Kidney capillary endothelial cell (primary cell): ENCODE measurements around the gene SPP2.

Experiments
- DNase-seq: peaks from one replicate; pipeline ENCODE4 v3.0.0-alpha.2; 2018; ENCODE audit warnings: low spot score

SPP2 gene

DNA sequence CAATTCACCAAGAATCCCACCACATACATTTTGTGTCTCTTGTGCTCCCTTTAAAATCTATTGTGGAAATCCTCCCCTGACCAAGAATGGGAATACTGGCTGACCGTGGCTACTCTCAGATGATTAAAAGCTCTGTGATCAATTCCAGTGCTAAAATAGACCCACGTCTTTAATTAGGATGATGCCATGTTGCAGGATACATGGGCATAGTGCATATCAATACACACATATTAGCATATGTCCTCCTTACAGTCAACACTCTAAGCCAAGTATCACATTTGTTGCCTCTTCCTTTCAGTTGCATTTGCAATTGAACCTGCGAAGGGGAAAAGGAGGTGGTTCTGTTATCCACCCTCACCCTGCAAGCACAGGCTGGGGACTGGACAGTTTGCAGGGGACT is 41.8 kb downstream of the SPP2 start:
- DNase-seq, result no peak

DNA sequence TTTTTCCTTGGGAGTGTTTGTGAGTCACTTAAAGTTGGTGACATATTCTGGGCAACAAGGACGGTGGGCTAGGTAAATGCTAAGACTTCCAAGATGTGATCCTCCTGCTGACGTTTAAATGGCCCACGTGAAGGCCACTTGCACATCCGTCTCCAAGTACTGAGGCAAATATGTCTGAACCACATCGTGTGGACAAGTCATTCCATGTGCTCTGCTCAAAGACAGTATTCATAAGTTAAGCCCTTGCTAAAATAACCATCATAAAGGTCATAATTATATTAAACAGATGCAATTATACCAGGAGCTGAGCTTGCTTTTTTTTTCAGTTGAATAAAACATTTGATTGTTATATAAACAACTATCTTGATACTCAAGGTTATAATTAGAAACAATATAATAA is 44.8 kb downstream of the SPP2 start:
- DNase-seq, result no peak

DNA sequence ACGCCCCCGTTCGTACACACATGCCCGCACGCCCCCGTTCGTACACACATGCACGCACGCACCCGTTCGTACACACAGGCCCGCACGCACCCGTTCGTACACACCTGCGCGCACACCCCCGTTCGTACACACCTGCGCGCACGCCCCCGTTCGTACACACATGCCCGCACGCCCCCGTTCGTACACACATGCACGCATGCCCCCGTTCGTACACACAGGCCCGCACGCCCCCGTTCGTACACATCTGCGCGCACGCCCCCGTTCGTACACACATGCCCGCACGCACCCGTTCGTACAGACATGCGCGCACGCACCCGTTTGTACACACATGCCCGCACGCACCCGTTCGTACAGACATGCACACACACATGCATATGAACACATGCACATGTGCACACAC is 45.7 kb downstream of the SPP2 start:
- no peak for DNase-seq

DNA sequence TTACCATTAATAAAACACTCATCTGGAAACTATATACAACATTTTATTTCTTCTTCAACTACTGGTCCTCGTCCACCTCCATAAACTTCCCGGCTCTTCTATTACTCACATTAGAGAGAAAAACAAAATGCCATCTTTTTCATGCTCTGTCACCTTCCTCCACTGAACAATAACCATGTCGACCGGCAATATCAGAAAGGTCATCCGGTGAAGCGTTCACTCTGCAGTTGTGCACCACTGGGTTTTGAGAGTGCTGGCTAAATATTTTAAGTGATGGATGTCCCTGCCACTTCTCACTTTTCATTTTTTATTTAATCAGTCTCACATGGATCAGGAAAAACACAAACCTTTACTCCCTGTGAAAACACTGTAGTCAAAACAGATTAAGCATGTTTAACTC is 48.2 kb downstream of the SPP2 start:
- no peak for DNase-seq

DNA sequence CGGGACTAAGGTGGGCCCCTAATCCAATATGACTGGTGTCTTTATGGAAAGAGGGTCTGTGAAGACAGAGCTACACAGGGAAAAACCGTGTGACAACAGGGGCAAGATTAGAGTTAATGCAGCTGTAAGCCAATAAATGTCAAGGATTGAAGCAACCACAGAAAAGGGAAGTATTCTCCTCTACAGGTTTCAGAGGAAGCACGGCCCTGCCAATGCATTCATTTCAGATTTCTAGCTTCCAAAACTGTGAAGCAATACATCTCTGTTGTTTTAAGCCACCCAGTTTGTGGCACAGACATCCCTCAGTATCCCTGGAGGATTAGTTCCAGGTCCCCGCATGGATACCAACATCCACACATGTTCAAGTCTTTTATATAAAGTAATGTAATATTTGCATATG is 48.8 kb downstream of the SPP2 start:
- no peak for DNase-seq

DNA sequence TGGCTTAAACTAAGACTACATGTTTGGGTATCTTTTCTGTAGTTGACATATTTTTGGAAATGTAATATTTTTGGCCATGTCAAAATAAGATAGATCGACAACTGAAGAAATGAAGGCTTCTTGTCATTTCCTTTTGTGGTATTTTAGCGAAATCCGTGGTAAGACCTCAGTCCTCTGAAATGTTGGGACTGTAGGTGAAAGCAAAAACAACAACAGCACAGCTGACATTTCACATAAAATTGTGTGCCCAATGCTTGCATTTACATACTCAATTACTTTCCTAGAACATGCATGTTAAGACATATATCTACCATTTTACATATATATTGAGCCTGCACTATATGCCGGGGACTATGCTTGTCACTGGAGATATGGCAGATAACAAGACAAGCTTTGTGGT is 50.2 kb downstream of the SPP2 start:
- no peak for DNase-seq

DNA sequence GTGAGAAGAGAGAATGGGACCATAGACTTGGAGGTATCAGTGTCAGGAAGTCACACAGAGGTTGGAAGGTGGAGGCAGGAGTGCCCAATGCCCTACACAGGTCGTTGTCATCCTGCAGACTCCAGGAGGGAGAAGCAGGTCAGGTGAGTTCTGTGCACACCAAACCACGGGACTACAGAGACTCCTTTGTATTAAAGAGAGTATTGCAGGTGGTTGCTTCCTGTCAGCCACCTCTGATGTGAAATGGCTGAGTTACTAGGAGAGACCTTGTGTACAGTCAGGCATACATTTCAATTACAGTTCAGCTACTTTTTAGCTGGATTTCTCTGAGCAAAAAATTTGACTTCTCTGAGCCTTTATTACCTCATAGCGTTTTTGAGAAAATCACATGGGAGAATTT is 51.6 kb downstream of the SPP2 start:
- no peak for DNase-seq

DNA sequence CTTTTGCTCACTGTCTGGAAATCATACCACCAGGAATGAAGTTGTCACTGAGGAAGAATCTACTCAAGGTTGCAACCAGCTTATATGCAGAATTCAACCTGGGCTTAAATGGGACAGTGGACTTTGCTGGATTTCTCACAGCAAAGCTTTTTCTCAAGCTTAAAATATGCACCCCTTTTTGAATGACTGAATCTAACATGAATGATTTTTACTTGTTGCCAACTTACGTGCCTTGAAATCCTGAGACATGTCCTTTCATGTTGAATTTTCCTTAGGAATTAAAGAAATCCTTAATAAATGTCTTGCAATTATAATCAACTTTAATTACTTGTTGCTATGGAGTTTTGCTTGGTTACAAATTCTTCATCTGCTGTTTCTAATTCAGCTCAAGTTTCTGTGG is 57.4 kb downstream of the SPP2 start:
- no peak for DNase-seq

DNA sequence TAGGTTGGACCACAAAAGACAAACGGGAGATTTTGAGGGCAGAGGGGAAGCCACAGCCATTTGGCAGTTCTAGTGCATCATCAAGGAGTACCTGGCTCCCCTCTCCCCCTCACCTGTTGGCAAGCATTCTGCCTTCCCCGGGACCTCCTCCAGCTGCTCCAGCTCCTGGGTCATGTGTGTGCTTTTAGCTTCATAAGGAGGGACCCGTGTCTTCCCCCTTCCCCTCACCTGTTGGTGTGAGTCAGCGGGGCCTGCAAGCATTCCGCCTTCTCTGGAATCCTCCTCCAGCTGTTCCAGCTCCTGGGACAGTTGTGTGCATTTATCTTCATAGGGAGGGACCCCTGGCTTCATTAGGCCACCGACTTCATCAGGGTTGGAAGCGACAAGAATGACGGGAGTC is 58.8 kb downstream of the SPP2 start:
- DNase-seq, result no peak

DNA sequence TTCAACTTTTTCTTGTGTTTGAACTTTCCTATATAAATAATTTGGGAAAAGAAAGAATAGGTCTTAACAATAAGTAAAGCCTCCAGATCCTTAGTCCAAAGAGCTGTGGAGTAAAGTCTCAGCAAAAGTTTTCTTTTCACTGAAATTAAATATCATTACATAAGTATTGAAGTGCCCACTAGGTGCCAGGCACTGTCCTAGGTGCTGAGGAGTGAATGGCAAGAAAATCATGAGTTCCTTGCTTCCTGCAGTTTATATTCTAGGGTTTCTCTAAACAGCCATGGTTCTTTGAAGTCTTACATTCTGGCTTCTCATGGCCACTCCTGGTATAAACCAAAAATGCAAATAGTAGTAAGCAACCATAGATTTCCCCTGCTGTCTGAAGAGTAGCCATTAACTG is 59.7 kb downstream of the SPP2 start:
- no peak for DNase-seq

DNA sequence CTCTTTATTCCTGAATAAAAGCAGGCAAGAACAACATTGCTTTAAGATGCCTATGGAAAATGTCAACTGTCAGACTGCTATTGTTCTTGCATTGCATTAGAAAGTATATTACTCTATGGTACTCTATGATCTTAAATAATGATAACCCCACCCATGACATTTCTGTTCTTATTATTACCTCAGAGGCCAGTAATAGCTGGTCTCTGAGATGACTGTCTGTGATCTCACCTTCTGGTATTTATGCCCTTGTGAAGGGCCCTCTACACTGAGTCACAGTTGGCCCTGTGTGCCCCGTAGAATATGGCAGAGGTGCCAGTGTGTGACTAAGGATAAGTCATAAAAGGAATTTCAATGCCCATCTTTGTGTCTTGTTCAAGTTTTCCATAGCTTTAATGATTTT is 61.0 kb downstream of the SPP2 start:
- peak; percentile 18 for DNase-seq

DNA sequence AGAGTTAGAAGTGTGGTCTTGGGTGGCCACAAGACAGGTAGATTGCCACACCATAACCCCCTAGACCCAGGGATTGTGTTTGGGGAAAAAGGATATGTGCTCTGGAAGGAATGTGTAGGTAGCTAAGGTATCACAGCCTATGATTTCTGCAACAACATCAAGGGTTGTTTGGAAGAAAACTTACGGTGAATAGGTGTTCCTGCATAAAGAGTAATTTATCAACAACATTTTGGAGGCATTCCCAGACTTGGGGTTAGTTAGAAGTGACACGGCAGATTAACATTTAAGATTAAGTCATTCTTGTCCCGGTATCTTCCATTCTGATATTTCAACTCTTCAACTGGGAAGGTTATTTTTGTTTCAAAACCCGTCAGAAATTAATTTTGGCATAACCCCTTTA is 65.5 kb downstream of the SPP2 start:
- DNase-seq, result no peak

DNA sequence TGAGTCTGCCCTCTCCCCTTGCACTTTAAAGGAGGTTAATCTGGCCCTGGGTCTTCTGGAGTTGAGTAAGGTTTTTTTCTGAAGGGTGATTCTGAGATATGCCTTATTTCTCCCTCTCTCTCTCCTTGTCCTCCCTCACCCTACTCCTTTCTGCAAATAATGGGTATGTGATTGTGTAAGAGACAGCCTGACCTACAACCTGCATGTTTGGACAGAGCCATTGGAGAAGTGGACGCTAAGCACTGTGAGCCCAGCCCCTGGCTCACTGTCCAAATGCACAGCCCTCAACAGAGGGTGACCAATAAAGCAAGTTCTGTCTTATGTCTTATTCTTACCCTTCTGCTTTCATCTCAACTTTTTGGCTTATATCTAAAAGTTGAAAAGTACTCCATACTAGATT is 71.5 kb downstream of the SPP2 start:
- no peak for DNase-seq

DNA sequence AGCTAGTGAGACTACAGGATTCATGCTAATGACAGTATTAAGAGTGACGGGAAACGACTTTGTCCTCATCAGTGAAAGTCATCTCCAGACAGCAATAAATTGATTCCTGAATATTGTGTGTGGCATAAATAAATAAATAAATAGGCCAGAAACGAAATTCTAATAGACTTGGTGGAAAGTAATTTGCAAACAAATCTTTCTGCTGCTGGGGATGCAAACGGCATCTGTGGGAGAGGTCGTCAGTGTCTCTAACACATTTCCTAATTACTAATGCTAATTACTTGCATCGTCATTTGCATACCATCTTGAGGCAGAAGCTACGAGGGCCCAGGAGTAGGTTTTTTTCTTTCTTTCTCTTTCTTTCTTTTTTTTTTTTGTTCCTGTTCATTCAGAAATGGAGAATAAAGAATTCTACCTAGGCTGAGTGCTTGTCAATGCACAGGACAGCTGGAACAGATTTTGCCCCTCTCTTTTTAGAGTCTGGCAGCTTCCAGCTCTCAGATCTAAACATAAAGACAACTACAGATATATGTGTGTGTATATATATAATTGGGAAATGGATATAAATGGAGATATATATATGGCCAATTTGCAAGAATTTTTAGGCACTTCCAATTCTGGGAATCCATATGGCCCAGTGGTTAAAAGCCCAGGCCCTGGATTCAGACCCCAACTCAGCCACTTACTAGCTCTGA is 75.1 kb downstream of the SPP2 start:
- no peak for DNase-seq

DNA sequence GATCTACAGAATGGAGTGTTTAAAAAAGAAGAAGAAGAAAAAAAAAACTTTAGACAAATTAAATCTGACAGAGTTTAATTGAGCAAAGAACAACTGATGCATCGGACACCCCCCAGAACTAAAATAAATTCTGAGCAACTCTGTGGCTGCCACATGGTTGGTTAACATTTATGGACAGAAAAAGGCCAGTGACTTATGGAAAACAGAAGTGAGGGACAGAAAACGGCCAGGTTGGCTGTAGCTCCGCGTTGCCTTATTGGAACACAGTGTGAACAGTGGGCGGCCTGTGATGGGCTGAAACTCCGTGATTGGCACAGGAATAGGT is 75.6 kb downstream of the SPP2 start:
- DNase-seq, result no peak
